ENCODE data around the gene MRAP2. TPM values are rescaled to one million over a fixed set of nuclear protein-coding genes. Genes with fewer than 3 reads are reported as not detected.
A peak's percentile ranks its signal among the peaks of the same experiment; 100 is the strongest.

Gene MRAP2
- total RNA-seq: 0.13 TPM

- DNase-seq (ENCODE audit: low spot score) (no peak), ATAC-seq (peak; percentile 91)
Measured at GRCh38 chr6:84033523-84034451, at the start of gene MRAP2. MRAP2 (plus strand) TSS chr6:84033772; CDS start chr6:84055319, 21,547 bp downstream.

- no peak for ATAC-seq
- DNase-seq (ENCODE audit: low spot score): no peak
Measured at GRCh38 chr6:83984411-83984810, 49.2 kb upstream of the MRAP2 start.

GRCh38 chr6:83985308-83985713, 48.3 kb upstream of the MRAP2 start:
- ATAC-seq (no peak), DNase-seq (ENCODE audit: low spot score) (no peak)

GRCh38 chr6:83985715-83986114, 47.9 kb upstream of the MRAP2 start:
- ATAC-seq (no peak), DNase-seq (ENCODE audit: low spot score) (no peak)

- ATAC-seq (no peak), DNase-seq (ENCODE audit: low spot score) (no peak)
Measured at GRCh38 chr6:83998021-83998584, 35.5 kb upstream of the MRAP2 start.

GRCh38 chr6:84001119-84001518, 32.5 kb upstream of the MRAP2 start:
- DNase-seq (ENCODE audit: low spot score) (no peak), ATAC-seq (no peak)

- no peak for ATAC-seq
- DNase-seq (ENCODE audit: low spot score): no peak
Measured at GRCh38 chr6:84002226-84002625, 31.3 kb upstream of the MRAP2 start.

- DNase-seq (ENCODE audit: low spot score) (no peak), ATAC-seq (no peak)
Measured at GRCh38 chr6:84003131-84003530, 30.4 kb upstream of the MRAP2 start.

GRCh38 chr6:84003654-84004053, 29.9 kb upstream of the MRAP2 start:
- no peak for DNase-seq (ENCODE audit: low spot score)
- no peak for ATAC-seq

GRCh38 chr6:84007871-84008270, 25.7 kb upstream of the MRAP2 start:
- ATAC-seq (no peak), DNase-seq (ENCODE audit: low spot score) (no peak)

- no peak for ATAC-seq
Measured at GRCh38 chr6:84013354-84013753, 20.2 kb upstream of the MRAP2 start.

GRCh38 chr6:84013931-84014330, 19.6 kb upstream of the MRAP2 start:
- ATAC-seq: no peak
- DNase-seq (ENCODE audit: low spot score): no peak

More at GRCh38 chr6:84013354-84013753, 20.2 kb upstream of the MRAP2 start:
- no peak for DNase-seq (ENCODE audit: low spot score)

- no peak for ATAC-seq
- no peak for DNase-seq (ENCODE audit: low spot score)
Measured at GRCh38 chr6:84016029-84016428, 17.5 kb upstream of the MRAP2 start.

- ATAC-seq (no peak), DNase-seq (ENCODE audit: low spot score) (no peak)
Measured at GRCh38 chr6:84017709-84018452, 15.7 kb upstream of the MRAP2 start.

GRCh38 chr6:84018453-84019061, 15.0 kb upstream of the MRAP2 start:
- DNase-seq (ENCODE audit: low spot score) (no peak), ATAC-seq (no peak)

GRCh38 chr6:84019141-84019841, 14.3 kb upstream of the MRAP2 start:
- no peak for ATAC-seq
- DNase-seq (ENCODE audit: low spot score): no peak

- no peak for DNase-seq (ENCODE audit: low spot score)
- no peak for ATAC-seq
Measured at GRCh38 chr6:84019842-84020211, 13.7 kb upstream of the MRAP2 start.

GRCh38 chr6:84021625-84022024, 11.9 kb upstream of the MRAP2 start:
- ATAC-seq: peak; percentile 60
- DNase-seq (ENCODE audit: low spot score): no peak

GRCh38 chr6:84026721-84027164, 6.8 kb upstream of the MRAP2 start:
- DNase-seq (ENCODE audit: low spot score) (no peak), ATAC-seq (no peak)

- DNase-seq (ENCODE audit: low spot score): no peak
- no peak for ATAC-seq
Measured at GRCh38 chr6:84027340-84028181, 6.0 kb upstream of the MRAP2 start.

Data from left lobe of liver (tissue), 2 donors.